Stomach (tissue), 4 donors: ENCODE results near the gene LHX4.

Source experiments
- CTCF ChIP-seq, 7 experiments: fragments of 450-650 bp in 4 of 7; fragments of 200-600 bp in 3 of 7; sonication (generic) in 3 of 7; IDR thresholded peaks; one replicate each; pipeline ENCODE4 v1.5.1; 2016 to 2019; ENCODE audit warnings: antibody characterized with exemption in 7 of 7, control low read depth in 2 of 7, mild to moderate bottlenecking in 1 of 7
- EP300 ChIP-seq: sonication (generic); formaldehyde crosslinking; IDR thresholded peaks from one replicate; pipeline ENCODE4 v1.6.1; 2017; ENCODE audit warnings: antibody characterized with exemption
- POLR2AphosphoS5 ChIP-seq, 3 donors: sonication (generic); formaldehyde crosslinking; IDR thresholded peaks; one replicate each; pipeline ENCODE4 v1.6.1; 2016; ENCODE audit warnings: antibody characterized with exemption in 3 of 3

- TF ChIP-seq EP300 (no peak), POLR2AphosphoS5 (IDR thresholded peaks at IDR 0.05) (no peak), CTCF (IDR thresholded peaks at IDR 0.05) (no peak)
Observed at GRCh38 chr1:180196436-180197003, 33.5 kb upstream of the LHX4 start.
